NCI-H2081 (cell line): Measurements from ENCODE around the gene MIPOL1.
"Not testable (repeated sequence)": the region's sequence is repeated elsewhere in the genome, so short reads cannot be mapped to it uniquely, and the experiment has no call there.

ENCODE experiments used
- DNase-seq, 2 experiments: peaks; one replicate each; lab custom pipeline; 2025; lab: John Stamatoyannopoulos, UW

MIPOL1 gene

DNA sequence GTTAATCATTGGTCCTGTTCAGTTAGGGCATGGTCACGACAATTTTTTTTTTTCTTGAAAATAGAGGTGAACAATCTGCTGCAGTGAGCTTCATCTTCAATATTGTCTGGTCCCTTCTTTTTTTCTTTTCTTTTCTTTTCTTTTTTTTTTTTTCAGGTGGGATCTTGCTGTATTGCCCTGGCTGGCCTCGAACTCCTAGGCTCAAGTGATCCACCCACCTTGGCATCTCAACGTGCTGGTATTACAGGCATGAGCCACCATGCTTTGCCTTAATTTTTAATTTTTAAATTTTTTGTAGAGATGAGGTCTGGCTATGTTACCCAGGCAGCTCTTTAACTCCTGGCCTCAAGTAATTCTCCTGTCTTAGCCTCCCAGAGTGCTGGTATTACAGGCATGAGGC lies 36.5 kb downstream of the MIPOL1 start:
- no peak for DNase-seq

DNA sequence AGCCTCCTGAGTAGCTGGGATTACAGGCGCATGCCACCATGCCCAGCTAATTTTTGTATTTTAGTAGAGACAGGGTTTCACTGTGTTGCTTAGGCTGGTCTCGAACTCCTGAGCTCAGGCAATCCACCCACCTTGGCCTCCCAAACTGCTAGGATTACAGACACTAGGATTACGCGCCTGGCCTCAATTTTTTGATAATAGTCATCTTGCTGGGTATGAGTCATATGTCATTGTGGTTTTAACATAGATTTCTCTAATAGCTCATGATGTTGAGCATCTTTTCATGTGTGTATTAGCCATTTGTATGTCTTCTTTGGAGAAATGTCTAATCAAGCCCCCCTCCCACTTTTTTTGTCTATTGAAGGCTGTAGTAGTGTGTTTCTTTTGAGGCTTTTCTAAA lies 38.3 kb downstream of the MIPOL1 start:
- DNase-seq = not testable (repeated sequence)

DNA sequence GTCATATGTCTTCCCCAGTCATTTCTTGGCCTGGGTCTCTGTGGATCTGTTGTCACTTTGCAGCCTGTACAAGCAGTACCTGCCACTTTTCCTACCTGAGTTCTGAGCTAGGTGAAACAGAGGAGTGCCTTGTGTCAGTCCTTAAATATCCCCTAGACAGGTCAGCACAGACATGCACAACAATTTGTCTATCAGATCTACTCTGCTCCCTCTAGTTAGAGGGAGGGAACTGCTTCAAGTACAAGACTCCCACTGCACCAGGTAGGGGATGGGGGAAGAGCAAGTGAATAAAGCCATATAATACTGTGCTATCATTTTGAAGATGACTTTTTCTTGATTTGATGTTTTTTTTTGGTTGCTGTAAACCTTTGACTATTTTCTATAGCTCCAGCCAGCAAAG lies 39.4 kb downstream of the MIPOL1 start:
- no peak for DNase-seq

DNA sequence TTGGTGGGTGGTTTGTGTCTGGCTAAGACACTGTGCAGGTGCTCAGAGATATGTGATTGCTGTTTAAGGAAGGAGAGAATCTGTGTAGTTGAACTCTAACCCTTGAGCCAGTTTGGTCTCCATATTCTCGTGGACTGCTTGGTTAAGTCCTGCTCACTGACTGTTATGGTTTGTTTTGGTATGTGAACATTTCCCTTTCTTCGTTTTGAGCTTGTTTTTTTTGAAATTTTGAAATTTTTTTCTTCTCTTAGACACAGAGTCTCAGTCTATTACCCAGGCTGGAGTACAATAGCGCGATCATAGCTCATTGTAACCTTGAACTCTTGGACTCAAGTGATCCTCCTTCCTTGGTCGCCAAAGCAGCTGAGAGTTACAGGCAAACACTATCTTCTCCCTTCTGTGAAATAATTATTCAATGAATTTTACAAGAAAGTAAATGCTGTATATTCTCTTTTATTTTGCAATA lies 40.0 kb downstream of the MIPOL1 start:
- DNase-seq = no peak

DNA sequence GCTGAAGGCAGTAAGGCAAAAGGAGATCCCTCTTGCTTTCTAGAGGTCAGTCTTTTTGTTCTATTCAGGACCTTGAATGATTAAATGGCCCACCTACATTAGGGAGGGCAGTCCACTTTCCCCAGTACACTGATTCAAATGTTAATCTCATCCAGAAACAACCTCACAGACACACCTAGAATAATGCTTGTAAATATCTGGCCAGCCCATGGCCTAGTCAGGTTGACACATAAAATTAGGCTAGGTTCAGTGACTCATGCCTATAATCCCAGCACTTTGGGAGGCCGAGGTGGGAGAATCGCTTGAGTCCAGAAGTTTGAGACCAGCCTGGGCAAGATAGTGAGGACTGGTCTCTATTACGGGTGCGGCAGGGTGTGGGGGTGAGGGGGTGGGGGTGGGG lies 43.5 kb downstream of the MIPOL1 start:
- DNase-seq = no peak

DNA sequence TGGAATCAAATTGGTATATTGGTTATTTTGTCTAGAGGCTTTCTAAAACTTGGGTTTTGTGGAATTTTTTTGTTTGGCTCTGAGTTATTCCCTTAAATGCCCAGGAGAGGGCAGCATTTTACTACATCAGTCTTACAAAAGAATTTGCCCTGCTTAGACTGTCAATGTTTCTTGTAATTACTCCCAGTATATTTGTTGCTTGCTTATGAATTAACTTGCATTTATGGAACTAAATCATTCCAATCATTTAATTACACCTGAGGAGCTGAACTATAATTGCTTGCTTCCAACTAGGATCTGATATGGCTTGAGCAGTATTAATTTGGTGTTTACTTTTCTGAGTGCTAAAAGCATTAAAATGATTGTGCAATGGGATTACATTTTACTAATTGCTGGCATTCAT lies 48.7 kb downstream of the MIPOL1 start:
- peak; percentile 49 to 70 for DNase-seq

DNA sequence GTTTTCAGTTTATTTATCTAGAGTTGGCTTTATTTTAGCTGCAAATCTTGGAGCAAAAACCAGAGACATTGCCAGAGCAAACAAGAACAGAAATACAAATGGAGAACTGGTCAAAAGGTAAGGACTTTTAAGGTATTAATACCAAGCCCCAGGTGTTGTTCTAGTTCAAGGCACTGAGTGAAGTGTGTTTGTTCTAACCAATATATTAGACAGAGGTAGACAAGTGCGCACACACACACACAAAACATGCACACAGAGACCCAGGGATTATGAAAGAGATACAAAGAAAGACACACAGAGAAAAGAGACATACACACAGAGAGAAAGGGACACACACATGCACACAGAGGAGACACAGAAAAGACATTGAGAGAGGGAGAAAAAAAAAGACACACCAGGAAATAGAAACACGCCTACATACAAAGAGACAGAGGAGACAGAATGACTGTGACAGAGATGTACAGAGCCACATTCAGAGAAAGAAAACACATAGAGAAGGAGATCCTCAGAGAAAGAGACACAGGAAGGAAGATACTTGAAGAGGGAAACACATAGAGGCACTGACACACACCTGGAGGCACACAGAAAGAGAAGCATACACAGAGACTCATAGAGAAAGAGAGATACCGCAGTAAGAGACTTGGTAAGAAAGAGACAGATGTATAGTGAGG lies 50.2 kb downstream of the MIPOL1 start:
- DNase-seq = peak; percentile 31 to 73

DNA sequence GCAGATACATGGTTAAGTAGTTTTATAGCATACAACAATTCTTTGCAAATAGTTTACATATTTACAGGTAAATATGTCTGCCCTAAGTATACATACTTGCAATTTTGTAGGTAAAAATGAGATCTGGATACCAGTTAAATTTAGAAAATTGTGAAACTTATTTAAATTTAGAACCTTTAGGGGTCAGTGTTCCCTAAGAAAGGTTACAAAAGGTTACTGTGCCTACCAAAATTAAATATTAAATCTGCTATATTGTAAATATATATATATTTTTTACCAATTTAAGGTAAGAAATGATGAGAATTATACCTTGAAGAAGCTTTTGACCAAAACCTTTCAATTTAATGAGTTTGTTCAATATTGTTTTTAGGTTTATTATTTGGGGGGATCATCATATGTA lies 54.0 kb downstream of the MIPOL1 start:
- DNase-seq = peak in 1 of 2 experiments; percentile 12

DNA sequence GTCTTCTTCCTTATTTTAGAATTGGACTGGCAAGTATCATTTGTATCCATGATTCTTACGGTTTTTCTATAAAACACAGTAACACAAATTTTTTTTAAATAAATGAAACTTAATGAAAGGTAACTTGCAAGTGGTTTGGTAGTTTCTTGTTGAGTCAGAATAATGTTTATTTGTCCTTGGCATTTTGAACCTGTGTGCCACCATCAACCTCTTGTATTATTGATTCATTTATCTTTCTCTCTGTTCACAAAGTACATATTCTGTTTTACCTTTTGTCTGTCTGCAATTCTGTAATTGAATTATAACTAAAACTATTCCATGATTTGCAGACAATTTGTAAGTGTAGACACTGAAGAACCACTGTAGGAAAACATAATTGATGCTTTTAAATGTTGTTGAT lies 54.7 kb downstream of the MIPOL1 start:
- no peak for DNase-seq

DNA sequence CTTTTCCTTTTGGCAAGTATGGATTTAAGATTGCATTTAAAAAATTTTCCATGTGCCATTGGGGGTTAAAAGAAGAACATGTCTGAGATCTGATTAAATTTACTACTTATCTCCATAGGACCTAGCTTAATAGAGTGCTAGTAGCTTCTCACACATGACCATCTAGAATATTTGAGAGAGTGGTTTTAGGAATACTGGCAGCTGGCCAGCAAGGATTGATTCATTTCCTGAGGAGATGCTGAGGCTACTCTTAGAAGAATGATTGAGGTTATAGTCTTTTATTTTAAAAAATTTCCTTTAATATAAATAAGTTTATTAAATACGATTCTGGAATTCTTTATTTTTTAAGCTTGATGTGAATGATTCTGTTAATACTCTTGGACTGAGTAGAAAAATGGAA lies 56.2 kb downstream of the MIPOL1 start:
- DNase-seq = peak in 1 of 2 experiments; percentile 6

DNA sequence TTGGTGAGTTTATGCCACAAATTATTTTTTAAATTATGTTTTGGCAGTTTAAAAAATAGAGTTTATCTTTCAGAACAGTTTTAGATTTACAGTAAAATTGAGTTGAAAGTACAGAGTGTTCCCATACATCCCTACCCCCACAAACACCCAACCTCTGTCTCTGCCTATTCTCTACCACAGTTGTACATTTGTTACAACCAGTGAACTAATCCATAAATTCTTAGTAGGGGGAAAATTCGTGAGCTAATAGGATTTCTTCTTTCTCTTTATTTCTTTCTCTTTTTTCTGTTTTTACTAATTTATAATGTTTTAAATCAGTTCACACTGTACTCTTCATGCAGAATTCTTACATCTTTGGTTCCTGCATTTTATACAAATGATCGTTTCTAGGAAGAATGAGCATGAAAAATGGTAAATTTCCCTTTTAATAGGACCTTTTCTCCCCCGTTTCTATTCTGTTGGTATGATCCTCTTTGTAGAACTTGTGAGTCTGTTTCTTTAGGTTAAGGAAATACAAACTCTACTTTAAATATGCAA lies 56.7 kb downstream of the MIPOL1 start:
- no peak for DNase-seq

DNA sequence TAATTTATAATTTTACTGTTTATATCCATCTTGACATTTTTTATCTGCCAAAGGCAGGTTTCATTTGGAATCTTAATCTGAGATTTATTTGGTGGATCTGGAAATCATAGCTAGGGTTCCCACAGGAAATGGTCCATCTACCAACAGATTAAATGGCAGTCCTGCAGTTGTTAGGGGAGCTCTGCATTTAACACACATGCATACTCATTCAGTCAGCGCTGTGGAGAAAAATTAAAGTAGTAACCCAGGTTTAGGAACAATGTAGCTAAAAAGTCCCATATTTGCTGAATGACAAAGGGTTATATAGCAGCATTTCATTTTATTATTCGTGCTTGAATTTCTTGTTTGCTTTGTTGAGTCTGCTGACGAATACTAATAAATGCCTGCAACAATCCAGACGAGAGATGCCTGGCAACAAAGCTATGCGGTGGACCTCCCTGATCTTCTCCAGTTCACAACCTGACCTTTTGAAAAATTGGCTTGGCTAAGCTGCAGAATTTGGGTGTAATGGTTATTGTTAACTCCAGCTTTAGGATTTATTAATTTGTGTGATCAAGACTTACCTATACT lies 59.8 kb downstream of the MIPOL1 start:
- peak in 1 of 2 experiments; percentile 44 for DNase-seq

DNA sequence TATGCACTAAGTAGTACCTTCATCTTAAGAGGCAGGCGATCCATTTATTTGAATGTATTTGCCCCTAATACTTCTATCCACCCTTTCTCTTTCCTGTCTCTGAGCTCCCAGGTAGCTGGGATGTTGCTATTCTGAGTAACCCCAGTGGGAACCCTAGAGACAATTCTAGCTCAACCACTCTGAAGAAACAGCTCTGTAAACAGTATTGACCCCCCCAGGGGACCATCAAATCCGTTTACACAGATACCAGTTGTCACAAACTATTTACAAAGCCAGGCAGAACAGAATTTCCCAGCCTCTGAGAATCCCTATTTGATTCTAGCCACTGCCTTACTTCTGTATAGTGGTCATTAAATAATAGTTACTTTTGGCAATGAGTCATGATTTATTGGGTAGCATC lies 64.9 kb downstream of the MIPOL1 start:
- DNase-seq = peak; percentile 39 to 73

DNA sequence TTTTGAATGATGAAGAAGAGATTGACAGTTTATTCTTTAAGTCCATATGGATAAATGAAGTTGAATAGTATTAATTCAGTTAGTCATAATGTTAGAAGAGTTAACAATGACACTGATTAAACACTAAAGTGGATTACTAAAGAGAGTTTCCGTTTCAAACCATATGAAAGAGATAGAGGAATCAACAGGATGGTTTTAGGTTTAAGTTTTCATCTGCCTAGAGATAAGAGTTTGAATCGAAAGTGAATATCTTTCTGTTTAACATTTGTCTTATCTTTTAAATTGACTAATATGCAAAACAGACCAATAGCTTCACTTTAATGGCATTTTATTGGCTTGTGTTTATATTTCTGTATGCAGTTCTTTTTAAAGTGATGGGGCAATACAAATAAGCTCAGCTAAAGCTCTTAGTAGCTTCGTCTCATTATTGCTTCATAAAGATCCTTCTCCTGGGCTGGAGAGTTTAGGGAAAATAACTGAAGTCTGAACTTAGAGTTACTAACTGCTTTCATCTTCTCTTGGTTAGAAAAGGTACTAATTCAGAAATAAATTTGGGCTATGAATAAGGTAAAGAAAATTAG lies 66.0 kb downstream of the MIPOL1 start:
- DNase-seq = no peak

DNA sequence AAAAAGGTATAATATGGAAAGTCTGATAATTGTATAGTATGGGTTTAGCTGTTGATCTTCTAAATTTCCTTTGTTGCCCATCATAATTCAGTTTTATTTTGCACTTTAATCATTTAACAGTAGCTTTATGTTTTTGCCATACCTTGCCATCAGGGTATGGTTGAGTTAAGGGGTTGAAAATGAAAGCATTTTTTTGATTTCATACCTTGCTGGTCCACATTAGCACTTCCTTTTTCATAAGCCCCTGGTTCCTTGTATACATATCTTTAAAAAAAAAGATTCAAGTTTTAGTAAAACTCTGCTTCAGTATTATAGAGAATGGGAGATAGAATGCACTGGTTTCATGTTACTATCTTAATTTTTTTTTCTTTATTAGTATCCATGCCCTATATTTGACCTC lies 71.1 kb downstream of the MIPOL1 start:
- no peak for DNase-seq

DNA sequence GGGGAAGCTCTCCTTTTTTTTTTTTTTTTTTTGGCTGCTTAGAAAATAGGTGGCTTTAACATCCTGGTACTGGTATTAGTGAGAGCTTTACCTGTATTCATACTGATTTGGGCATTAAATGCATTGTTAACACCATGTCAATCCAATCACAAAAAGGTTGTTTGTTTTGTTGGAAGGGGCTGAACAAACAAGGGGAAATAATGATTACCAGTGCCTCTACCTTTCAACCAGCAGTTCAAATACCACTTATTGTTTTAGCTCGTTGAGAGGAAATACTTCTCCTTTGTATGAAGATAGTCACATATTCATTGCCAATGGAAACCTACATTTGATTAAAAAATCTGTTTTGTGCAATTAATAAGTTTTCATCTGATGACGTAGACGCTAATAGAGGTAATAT lies 72.9 kb downstream of the MIPOL1 start:
- DNase-seq = peak; percentile 18 to 79

DNA sequence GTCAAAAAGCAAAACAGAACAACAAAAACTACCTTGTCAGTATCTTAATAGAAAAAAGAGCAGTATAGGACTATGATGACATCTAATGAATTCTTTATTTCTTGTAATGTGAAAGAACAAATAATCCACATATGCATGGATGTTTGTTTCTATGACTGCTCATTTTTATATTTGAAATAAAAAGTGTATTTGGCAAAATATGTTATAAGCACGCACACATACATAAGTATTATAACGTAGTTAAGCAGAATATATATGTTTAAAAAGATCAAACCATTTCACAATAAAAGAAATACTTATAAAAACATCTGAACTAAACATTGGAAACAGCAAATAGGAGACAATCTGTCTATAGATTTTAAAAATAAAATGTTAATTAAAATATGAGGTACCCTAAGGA lies 74.8 kb downstream of the MIPOL1 start:
- DNase-seq = no peak

DNA sequence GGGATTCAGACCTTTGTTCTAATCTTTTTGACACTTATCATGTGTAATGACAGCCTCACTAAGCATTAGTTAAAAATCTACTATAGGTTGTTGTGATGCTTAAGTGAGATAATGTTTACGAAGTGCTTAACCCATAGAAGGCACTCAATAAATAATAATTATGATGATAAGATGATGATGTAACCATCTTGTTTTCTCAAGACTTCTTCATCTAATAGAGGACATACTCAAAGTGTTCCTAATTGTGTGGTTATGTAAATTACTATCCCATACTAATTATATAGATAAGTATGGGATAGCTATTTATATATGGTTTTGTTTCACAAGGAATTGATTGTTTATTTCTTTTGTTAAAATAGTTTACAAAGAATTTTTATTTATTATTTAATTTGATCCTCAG lies 76.9 kb downstream of the MIPOL1 start:
- DNase-seq = no peak

DNA sequence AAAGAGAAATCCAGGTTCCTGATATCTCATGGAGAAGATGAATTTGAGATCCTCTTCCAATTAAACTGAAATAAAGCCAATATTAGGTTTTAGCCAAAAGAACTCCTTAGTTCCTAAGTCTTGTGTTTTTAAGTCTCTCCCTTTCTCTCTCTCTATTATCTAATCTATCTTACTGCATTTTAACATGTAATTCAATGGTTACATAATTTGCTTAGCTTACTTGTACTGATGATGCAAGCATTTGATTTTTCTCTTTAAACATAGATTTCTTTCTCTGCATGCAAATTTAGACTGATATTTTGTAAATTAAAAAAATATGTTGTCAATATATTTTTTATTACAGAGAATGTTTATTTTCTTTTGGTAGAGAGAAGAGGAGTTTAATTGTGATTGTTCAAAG lies 78.2 kb downstream of the MIPOL1 start:
- DNase-seq = no peak

DNA sequence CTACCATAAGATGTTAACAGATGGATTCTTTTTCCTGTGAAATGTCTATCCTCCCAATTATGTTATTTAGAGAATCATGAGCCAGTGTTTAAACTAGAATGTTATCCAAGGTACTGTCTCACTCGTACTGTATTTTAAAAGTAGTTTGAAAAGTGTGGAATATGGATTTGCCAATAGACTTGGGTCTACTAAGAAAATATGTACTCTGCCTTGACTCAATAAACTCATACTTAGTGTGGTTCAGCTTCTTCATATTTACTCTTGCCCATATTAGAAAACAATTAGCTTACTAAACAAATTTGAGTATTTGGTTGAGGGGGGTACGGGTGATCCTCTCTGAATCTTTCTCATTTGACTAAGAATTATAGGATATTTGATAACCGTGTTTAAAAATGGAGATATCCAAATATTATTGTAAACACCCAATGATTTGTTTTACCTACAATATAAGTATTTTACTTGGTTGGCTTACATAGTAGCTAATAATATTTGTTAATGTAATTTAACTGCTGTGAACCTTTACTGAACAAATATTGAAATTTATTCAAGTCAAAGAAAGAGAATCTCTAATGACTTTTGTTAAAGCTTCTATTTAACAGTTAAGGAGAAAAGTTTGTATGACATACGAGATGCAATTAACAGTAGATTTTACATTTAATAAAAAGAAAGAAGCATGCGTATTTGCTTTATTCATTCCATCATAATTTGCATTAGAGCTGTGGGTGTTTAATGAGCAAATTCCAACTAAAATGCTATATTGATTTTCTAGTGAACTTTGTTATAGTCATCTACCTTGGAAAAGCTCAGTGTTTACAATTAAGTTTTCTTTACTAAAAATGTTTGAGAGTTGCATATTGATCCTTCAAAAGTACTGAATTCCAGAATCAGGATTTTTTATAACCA lies 81.2 kb downstream of the MIPOL1 start:
- DNase-seq = peak in 1 of 2 experiments; percentile 20

DNA sequence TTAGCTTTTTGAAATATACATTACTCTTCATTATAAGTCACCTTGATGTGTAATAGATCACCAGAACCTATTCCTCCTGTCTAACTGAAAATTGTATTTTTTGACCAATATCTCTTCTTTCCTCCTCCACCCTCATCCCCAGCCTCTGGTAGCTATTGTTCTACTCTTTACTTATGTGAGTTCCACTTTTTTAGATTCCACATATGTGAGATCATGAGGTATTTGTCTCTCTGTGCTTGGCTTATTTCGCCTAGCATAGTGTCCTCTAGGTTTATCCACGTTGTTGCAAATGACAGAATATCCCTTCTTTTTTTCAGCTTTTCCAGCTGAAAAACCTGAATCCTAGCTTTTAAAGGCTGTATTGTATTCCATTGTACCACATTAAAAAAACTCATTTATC lies 82.1 kb downstream of the MIPOL1 start:
- DNase-seq = no peak

DNA sequence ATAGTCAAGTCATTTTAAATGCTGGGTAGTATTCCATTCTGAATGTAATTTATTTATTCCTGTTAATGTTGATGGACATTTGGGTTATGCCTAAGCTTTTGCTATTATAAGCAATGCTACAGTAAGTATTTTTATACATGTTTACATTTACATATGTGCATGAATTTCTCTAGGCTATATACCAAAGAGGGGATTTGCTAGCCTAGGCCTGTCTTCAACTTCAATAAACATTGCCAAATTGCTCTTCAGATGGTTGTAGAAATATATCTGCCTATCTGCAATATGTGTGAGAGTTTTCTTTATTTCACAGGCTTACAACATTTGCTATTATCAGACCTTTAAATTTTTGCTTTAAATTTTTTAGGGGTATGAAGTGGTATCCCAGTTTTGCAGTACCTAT lies 87.0 kb downstream of the MIPOL1 start:
- no peak for DNase-seq
